H1 (cell line): Measurements from ENCODE around the gene MBNL1. TPM values are rescaled to one million over a fixed set of nuclear protein-coding genes. Genes with fewer than 3 reads are reported as not detected.

Experiments used
- CTCF ChIA-PET: fragments of 300-600 bp; sonication (Branson Sonifier 250); formaldehyde crosslinking; loops from one replicate; lab custom pipeline; 2021; ENCODE audit not compliant: partially characterized antibody; lab: Charles Lee
- POLR2A ChIA-PET: fragments of 300-600 bp; sonication (Branson Sonifier 250); formaldehyde crosslinking; loops from one replicate; lab custom pipeline; 2021; ENCODE audit warnings: inconsistent platforms; ENCODE audit not compliant: partially characterized antibody; lab: Charles Lee
- DNase-seq, 2 experiments: peaks; one replicate each; pipeline versions ENCODE4 v3.0.0 to v3.0.0-alpha.2; 2010 to 2022; ENCODE audit warnings: low spot score in 2 of 2, low read depth in 1 of 2, mixed read lengths in 1 of 2
- FAIRE-seq: peaks from 2 replicates; lab custom pipeline; 2011; peaks lifted over from hg19 to GRCh38; lab: Jason Lieb, UNC
- H2AFZ ChIP-seq: 2 replicates; pipeline ENCODE4 v1.8.1; 2012; ENCODE audit warnings: low read length, inconsistent platforms
- H2AK5ac ChIP-seq: 2 replicates; pipeline ENCODE4 v1.6.1; 2013; ENCODE audit warnings: low read depth, low read length
- H2BK120ac ChIP-seq: replicated peaks from 2 replicates; pipeline ENCODE3; 2013; ENCODE audit warnings: low read depth, low read length, inconsistent platforms
- H2BK12ac ChIP-seq: 2 replicates; pipeline ENCODE4 v1.6.1; 2013; ENCODE audit warnings: low read depth, low read length
- H2BK15ac ChIP-seq: 2 replicates; pipeline ENCODE4 v1.6.1; 2013; ENCODE audit warnings: low read length
- H2BK20ac ChIP-seq: 2 replicates; pipeline ENCODE4 v1.6.1; 2013; ENCODE audit warnings: low read length
- H2BK5ac ChIP-seq: 2 replicates; pipeline ENCODE4 v1.6.1; 2013; ENCODE audit warnings: low read depth, low read length
- H3K14ac ChIP-seq: 2 replicates; pipeline ENCODE4 v1.6.1; 2013; ENCODE audit warnings: inconsistent platforms; ENCODE audit not compliant: insufficient read length
- H3K18ac ChIP-seq: 2 replicates; pipeline ENCODE4 v1.6.1; 2013; ENCODE audit warnings: low read length; ENCODE audit errors: extremely low read depth
- H3K23ac ChIP-seq: 2 replicates; pipeline ENCODE4 v1.6.1; 2013; ENCODE audit warnings: inconsistent platforms; ENCODE audit not compliant: insufficient read length
- H3K23me2 ChIP-seq: 2 replicates; pipeline ENCODE4 v1.6.1; 2013; ENCODE audit warnings: low read depth, low read length
- H3K27ac ChIP-seq: 2 replicates; pipeline ENCODE4 v1.6.1; 2011; ENCODE audit warnings: low read depth, low read length, inconsistent platforms
- H3K27me3 ChIP-seq, 4 experiments: replicated peaks in 1 of 4; 1 replicate in 1 of 4; 2 replicates in 3 of 4; pipeline versions ENCODE4 v1.6.1 to v1.8.1; 2011 to 2013; ENCODE audit warnings: low read length in 3 of 4, mild to moderate bottlenecking in 3 of 4, inconsistent platforms in 2 of 4, mixed read lengths in 2 of 4, moderate library complexity in 1 of 4; ENCODE audit not compliant: control insufficient read depth in 3 of 4, insufficient read depth in 3 of 4; ENCODE audit errors: extremely low read depth in 1 of 4
- H3K36me3 ChIP-seq, 4 experiments: 2 replicates each; pipeline versions ENCODE4 v1.6.1 to v1.8.1; 2011 to 2013; ENCODE audit warnings: mild to moderate bottlenecking in 4 of 4, low read length in 3 of 4, moderate library complexity in 2 of 4, control low read depth in 1 of 4, inconsistent platforms in 1 of 4; ENCODE audit not compliant: insufficient read depth in 4 of 4, control insufficient read depth in 2 of 4
- H3K4ac ChIP-seq: replicated peaks from 2 replicates; pipeline ENCODE3; 2013; ENCODE audit warnings: low read length, low read depth, mixed read lengths, inconsistent platforms; ENCODE audit not compliant: insufficient read length
- H3K4me1 ChIP-seq, 4 experiments: replicated peaks in 1 of 4; 1 replicate in 1 of 4; 2 replicates in 3 of 4; pipeline versions ENCODE4 v1.6.1 to v1.8.1; 2011 to 2013; ENCODE audit warnings: low read length in 3 of 4, inconsistent platforms in 2 of 4, mixed read lengths in 1 of 4; ENCODE audit not compliant: insufficient read depth in 4 of 4, control insufficient read depth in 3 of 4
- H3K4me2 ChIP-seq, 2 experiments: 2 replicates each; pipeline versions ENCODE4 v1.6.1 to v1.8.1; 2011 to 2013; ENCODE audit warnings: low read depth in 2 of 2, low read length in 2 of 2, control low read depth in 1 of 2, inconsistent platforms in 1 of 2, mild to moderate bottlenecking in 1 of 2; ENCODE audit not compliant: insufficient read depth in 1 of 2
- H3K4me3 ChIP-seq, 4 experiments: fragments of 200-600, 300-600 bp in 1 of 4; sonication (generic), shearing (Covaris generic), sonication (Bioruptor Twin) in 1 of 4; 2 replicates each; pipeline versions ENCODE4 v1.5.1 to v1.8.1; 2011 to 2016; ENCODE audit warnings: low read length in 4 of 4, low read depth in 3 of 4, control low read depth in 2 of 4, inconsistent platforms in 2 of 4, mild to moderate bottlenecking in 2 of 4, mixed read lengths in 1 of 4, moderate library complexity in 1 of 4; ENCODE audit not compliant: insufficient read depth in 2 of 4; ENCODE audit errors: extremely low read depth in 1 of 4
- H3K56ac ChIP-seq: replicated peaks from 2 replicates; pipeline ENCODE3; 2013; ENCODE audit warnings: low read depth, mild to moderate bottlenecking, mixed read lengths, low read length, inconsistent platforms; ENCODE audit not compliant: insufficient read length
- H3K79me1 ChIP-seq: 2 replicates; pipeline ENCODE4 v1.6.1; 2013; ENCODE audit warnings: low read depth, low read length, control low read depth
- H3K79me2 ChIP-seq, 2 experiments: 2 replicates each; pipeline versions ENCODE4 v1.6.1 to v1.8.1; 2012 to 2013; ENCODE audit warnings: low read length in 2 of 2, mild to moderate bottlenecking in 2 of 2, inconsistent platforms in 1 of 2; ENCODE audit not compliant: insufficient read depth in 2 of 2, control insufficient read depth in 1 of 2
- H3K9ac ChIP-seq, 4 experiments: replicated peaks in 1 of 4; 1 replicate in 1 of 4; 2 replicates in 3 of 4; pipeline versions ENCODE4 v1.6.1 to v1.8.1; 2011 to 2013; ENCODE audit warnings: low read depth in 3 of 4, low read length in 3 of 4, control low read depth in 2 of 4, mild to moderate bottlenecking in 2 of 4, moderate library complexity in 2 of 4, inconsistent platforms in 1 of 4; ENCODE audit errors: extremely low read depth in 1 of 4
- H3K9me3 ChIP-seq, 2 experiments: 2 replicates each; pipeline versions ENCODE4 v1.6.1 to v1.8.1; 2012 to 2013; ENCODE audit warnings: mild to moderate bottlenecking in 2 of 2, moderate library complexity in 2 of 2, control low read depth in 1 of 2, inconsistent platforms in 1 of 2, low read depth in 1 of 2, low read length in 1 of 2, mixed read lengths in 1 of 2; ENCODE audit not compliant: insufficient read depth in 2 of 2
- H4K20me1 ChIP-seq, 2 experiments: replicated peaks in 1 of 2; 2 replicates each; pipeline versions ENCODE3 to v1.8.1; 2011 to 2013; ENCODE audit warnings: inconsistent platforms in 2 of 2, low read length in 2 of 2, mild to moderate bottlenecking in 1 of 2; ENCODE audit not compliant: insufficient read depth in 2 of 2, control insufficient read depth in 1 of 2
- H4K5ac ChIP-seq: 2 replicates; pipeline ENCODE4 v1.6.1; 2013; ENCODE audit warnings: low read length, low read depth, mixed read lengths, inconsistent platforms; ENCODE audit not compliant: insufficient read length
- H4K8ac ChIP-seq: 2 replicates; pipeline ENCODE4 v1.8.0; 2013; ENCODE audit warnings: mild to moderate bottlenecking, moderate library complexity, low read length, inconsistent platforms; ENCODE audit not compliant: insufficient read depth; ENCODE audit errors: extremely low read depth
- H4K91ac ChIP-seq: replicated peaks from 2 replicates; pipeline ENCODE3; 2013; ENCODE audit warnings: low read length, mixed read lengths, inconsistent platforms; ENCODE audit not compliant: insufficient read length
- ASH2L ChIP-seq: fragments of 200-600, 300-600 bp; sonication (generic); IDR thresholded peaks from one replicate; pipeline ENCODE4 v1.7.1; 2017; ENCODE audit warnings: low read length
- CBX5 ChIP-seq: fragments of 300-800, 300-1000 bp; sonication (generic); IDR thresholded peaks from 2 replicates; pipeline ENCODE4 v1.7.1; 2016; ENCODE audit warnings: antibody characterized with exemption, low read length, low read depth
- CREB1 ChIP-seq: IDR thresholded peaks from 2 replicates; pipeline ENCODE4 v1.6.1; 2012; ENCODE audit warnings: inconsistent platforms
- EGR1 ChIP-seq: IDR thresholded peaks from 2 replicates; pipeline ENCODE4 v1.6.1; 2011; ENCODE audit warnings: low read depth, low read length, borderline replicate concordance
- FOSL1 ChIP-seq: IDR thresholded peaks from 2 replicates; pipeline ENCODE4 v1.6.1; 2011; ENCODE audit warnings: mild to moderate bottlenecking, low read depth, low read length, moderate library complexity; ENCODE audit not compliant: insufficient read depth
- JUN ChIP-seq: IDR thresholded peaks from 2 replicates; pipeline ENCODE4 v1.6.1; 2011; ENCODE audit warnings: low read depth, mild to moderate bottlenecking, improper control_type of control experiment, low read length
- KDM4A ChIP-seq: IDR thresholded peaks from one replicate; pipeline ENCODE4 v1.7.1; 2012; ENCODE audit warnings: low read depth, mild to moderate bottlenecking, moderate library complexity, low read length, inconsistent platforms; ENCODE audit not compliant: severe bottlenecking
- NANOG ChIP-seq: IDR thresholded peaks from 2 replicates; pipeline ENCODE4 v1.6.1; 2011; ENCODE audit warnings: low read length, low read depth, mild to moderate bottlenecking, inconsistent platforms; ENCODE audit not compliant: insufficient read depth, poor library complexity, severe bottlenecking
- POLR2A ChIP-seq, 2 experiments: IDR thresholded peaks; 1 replicate in 1 of 2; 2 replicates in 1 of 2; pipeline ENCODE4 v1.6.1; 2011; ENCODE audit warnings: low read depth in 2 of 2, low read length in 2 of 2, mild to moderate bottlenecking in 2 of 2; ENCODE audit errors: control extremely low read depth in 1 of 2
- POU5F1 ChIP-seq: IDR thresholded peaks from 2 replicates; pipeline ENCODE4 v1.6.1; 2011; ENCODE audit warnings: low read depth, mild to moderate bottlenecking, low read length, moderate library complexity
- RBBP5 ChIP-seq: IDR thresholded peaks from 2 replicates; pipeline ENCODE4 v1.7.1; 2012; ENCODE audit warnings: low read depth, mild to moderate bottlenecking, inconsistent platforms, low read length, moderate library complexity, borderline replicate concordance
- RNF2 ChIP-seq: fragments of 200-900, 300-1000 bp; sonication (generic); IDR thresholded peaks from 2 replicates; pipeline ENCODE4 v1.7.1; 2016; ENCODE audit warnings: borderline replicate concordance, low read depth, mild to moderate bottlenecking, antibody characterized with exemption, low read length; ENCODE audit not compliant: poor library complexity, severe bottlenecking; ENCODE audit errors: missing control alignments
- SAP30 ChIP-seq: fragments of 300-600 bp; sonication (generic); IDR thresholded peaks from 2 replicates; pipeline ENCODE4 v1.7.1; 2012; ENCODE audit warnings: low read length, moderate library complexity, mild to moderate bottlenecking, inconsistent platforms; ENCODE audit not compliant: insufficient read depth, insufficient replicate concordance
- SRF ChIP-seq: IDR thresholded peaks from 2 replicates; pipeline ENCODE4 v1.6.1; 2011; ENCODE audit warnings: mild to moderate bottlenecking, low read depth, low read length, moderate library complexity
- TCF12 ChIP-seq: IDR thresholded peaks from 2 replicates; pipeline ENCODE4 v1.6.1; 2011; ENCODE audit warnings: low read depth, mild to moderate bottlenecking, low read length
- WGBS, 2 experiments: shearing (Covaris generic) in 1 of 2; methylation state at CpG; one replicate each; pipeline versions ENCODE4 v1.1.6 to v1.1.7; 2013 to 2015; ENCODE audit warnings: low lambda C conversion rate in 2 of 2, mixed read lengths in 2 of 2, inconsistent platforms in 1 of 2, low coverage in 1 of 2, missing lambda C conversion rate in 1 of 2; ENCODE audit not compliant: insufficient replicate concordance in 2 of 2, insufficient coverage in 1 of 2, insufficient read length in 1 of 2; ENCODE audit errors: extremely low coverage in 1 of 2, missing lambda C conversion rate in 1 of 2; 5-methylcytosine and 5-hydroxymethylcytosine counted together
- polyA plus RNA-seq, 7 experiments: library from polyadenylated mRNA; depleted of rRNA in 3 of 7; stranded (reverse) in 5 of 7; unstranded in 2 of 7; fragments of >200 nt in 5 of 7; fragments of 200-250 nt in 2 of 7; gene quantifications; 1 replicate in 5 of 7; 2 replicates in 1 of 7; 4 replicates in 1 of 7; pipeline versions ENCODE4 v1.2.1 to v1.2.3, GENCODE V29; 2011 to 2013; ENCODE audit warnings: missing spikeins in 2 of 7, mixed read lengths in 2 of 7
- total RNA-seq: library from RNA; stranded (reverse); fragmentation: NEBNext Ultra II Directional; extraction: Animal tissue kit (Norgen Biotek cat#: 25700); gene quantifications from 2 replicates; pipeline ENCODE4 v1.2.1, GENCODE V29; 2021

MBNL1 gene
- total and polyA plus RNA-seq, 2 of the 8 experiments (the other 6 are each of a cell fraction or from before 2014, with no cell fraction given) = 5.0 to 16.4 TPM

- CTCF ChIA-PET = interaction anchor here (1.1 to 1.6 kb wide), 2 partner anchors 12 to 77 kb away, joined by 3 to 6 read pairs; no protein-coding TSS in a partner anchor
- TF ChIP-seq SRF (no peak), FOSL1 (no peak), JUN (no peak), RBBP5 (no peak), NANOG (no peak), POU5F1 (no peak), ASH2L (no peak), CBX5 (no peak), KDM4A (no peak), SAP30 (no peak), POLR2A (IDR thresholded peaks at IDR 0.05; ENCODE audit: control extremely low read depth in 1 of 2, low read depth in 2 of 2, low read length in 2 of 2) (no peak), EGR1 (no peak), RNF2 (no peak), TCF12 (no peak), CREB1 (no peak)
Measured at GRCh38 chr3:152395764-152396163, 127.0 kb downstream of the MBNL1 start.

More at GRCh38 chr3:152395764-152396163, 127.0 kb downstream of the MBNL1 start:
- FAIRE-seq = no peak
- H3K56ac ChIP-seq = no peak overlapping the region
- no peak overlapping the region for H2BK5ac ChIP-seq
- no peaks in the 10 kb centered on the region for H3K36me3 ChIP-seq
- no peak overlapping the region for H4K91ac ChIP-seq
- H3K14ac ChIP-seq = no peak overlapping the region
- no peak overlapping the region for H3K4ac ChIP-seq
- H4K5ac ChIP-seq = no peak overlapping the region
- H2BK20ac ChIP-seq = no peak overlapping the region
- H3K27me3 ChIP-seq = no peaks in the 10 kb centered on the region
- no peak overlapping the region for H2BK15ac ChIP-seq
- DNase-seq = no peak
- H4K20me1 ChIP-seq = no peaks in the 10 kb centered on the region
- no peaks in the 10 kb centered on the region for H3K23me2 ChIP-seq
- no peak overlapping the region for H2BK120ac ChIP-seq
- H3K4me3 ChIP-seq = no peak overlapping the region
- no peak overlapping the region for H3K23ac ChIP-seq
- peaks cover 0 to 9% (median 2%) of the 10 kb centered on the region in 4 experiments; a peak in 3 of 7 replicates for H3K4me1 ChIP-seq
- no peak overlapping the region for H2BK12ac ChIP-seq
- no peak overlapping the region for H3K4me2 ChIP-seq
- H3K27ac ChIP-seq = no peak overlapping the region
- peaks cover 0 to 14% of the 10 kb centered on the region in 2 experiments; a peak in 1 of 4 replicates for H3K79me2 ChIP-seq
- no peak overlapping the region for H3K18ac ChIP-seq
- no peak overlapping the region for H4K8ac ChIP-seq
- H2AK5ac ChIP-seq = no peak overlapping the region
- no peaks in the 10 kb centered on the region for H3K9me3 ChIP-seq
- peaks cover 2% of the 10 kb centered on the region; the same call in 1 of the 2 replicates for H3K79me1 ChIP-seq
- H3K9ac ChIP-seq = no peak overlapping the region
- POLR2A ChIA-PET = no interaction called here
- no peak overlapping the region for H2AFZ ChIP-seq
- 88% methylated on average over 4 of the region's 4 CpGs; no CpG with 5 or more reads in 1 of the 2 experiments for WGBS, 2 experiments
